ENCODE results near the gene CA7. TPM values are rescaled to one million over a fixed set of nuclear protein-coding genes. Genes with fewer than 3 reads are reported as not detected.

Gene CA7
- polyA plus RNA-seq, 1 donor from 2014 or later = not detected

GRCh38 chr16:66874079-66874775 lies 30.0 kb downstream of the CA7 start:
- Histone ChIP-seq H3K9me3 (ENCODE audit: low read length) (no peaks in the 10 kb centered on the region), H3F3A (ENCODE audit: insufficient read depth, low read length, poor library complexity, severe bottlenecking) (no peaks in the 10 kb centered on the region), H3K4me3 (ENCODE audit: low read length) (no peak overlapping the region), H4K20me1 (ENCODE audit: insufficient read depth) (no peaks in the 10 kb centered on the region), H2AFZ (ENCODE audit: low read depth, low read length) (no peak overlapping the region), H3K36me3 (ENCODE audit: insufficient read depth, low read length) (no peaks in the 10 kb centered on the region), H3K79me2 (replicated peaks; ENCODE audit: insufficient read depth, low read length) (no peaks in the 10 kb centered on the region), H3K9ac (ENCODE audit: low read length) (no peak overlapping the region), H3K27ac (ENCODE audit: low read length) (no peak overlapping the region), H3K9me2 (ENCODE audit: insufficient read depth, low read length) (no peaks in the 10 kb centered on the region), H3K27me3 (ENCODE audit: insufficient read depth, low read depth, low read length) (peaks cover 2% of the 10 kb centered on the region), H3K4me2 (ENCODE audit: low read length) (no peak overlapping the region)
- TF ChIP-seq POLR2AphosphoS5 (IDR thresholded peaks at IDR 0.05) (no peak), RAD21 (conservative IDR thresholded peaks at IDR 0.05) (no peak), SMC3 (conservative IDR thresholded peaks at IDR 0.05; ENCODE audit: poor library complexity) (no peak), MXI1 (conservative IDR thresholded peaks at IDR 0.05; ENCODE audit: poor library complexity, severe bottlenecking) (no peak), TAF1 (IDR thresholded peaks at IDR 0.05; ENCODE audit: low read depth) (no peak), EP300 (conservative IDR thresholded peaks at IDR 0.05; ENCODE audit: poor library complexity, severe bottlenecking) (no peak), EZH2 (IDR thresholded peaks at IDR 0.05; ENCODE audit: borderline replicate concordance, insufficient read depth, low read length, poor library complexity, severe bottlenecking) (no peak), REST (IDR thresholded peaks at IDR 0.05; ENCODE audit: borderline replicate concordance) (no peak)
- TF ChIP-seq, protein P1, sequence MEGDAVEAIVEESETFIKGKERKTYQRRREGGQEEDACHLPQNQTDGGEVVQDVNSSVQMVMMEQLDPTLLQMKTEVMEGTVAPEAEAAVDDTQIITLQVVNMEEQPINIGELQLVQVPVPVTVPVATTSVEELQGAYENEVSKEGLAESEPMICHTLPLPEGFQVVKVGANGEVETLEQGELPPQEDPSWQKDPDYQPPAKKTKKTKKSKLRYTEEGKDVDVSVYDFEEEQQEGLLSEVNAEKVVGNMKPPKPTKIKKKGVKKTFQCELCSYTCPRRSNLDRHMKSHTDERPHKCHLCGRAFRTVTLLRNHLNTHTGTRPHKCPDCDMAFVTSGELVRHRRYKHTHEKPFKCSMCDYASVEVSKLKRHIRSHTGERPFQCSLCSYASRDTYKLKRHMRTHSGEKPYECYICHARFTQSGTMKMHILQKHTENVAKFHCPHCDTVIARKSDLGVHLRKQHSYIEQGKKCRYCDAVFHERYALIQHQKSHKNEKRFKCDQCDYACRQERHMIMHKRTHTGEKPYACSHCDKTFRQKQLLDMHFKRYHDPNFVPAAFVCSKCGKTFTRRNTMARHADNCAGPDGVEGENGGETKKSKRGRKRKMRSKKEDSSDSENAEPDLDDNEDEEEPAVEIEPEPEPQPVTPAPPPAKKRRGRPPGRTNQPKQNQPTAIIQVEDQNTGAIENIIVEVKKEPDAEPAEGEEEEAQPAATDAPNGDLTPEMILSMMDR (IDR thresholded peaks at IDR 0.05; ENCODE audit: poor library complexity, severe bottlenecking) = no peak

DNA sequence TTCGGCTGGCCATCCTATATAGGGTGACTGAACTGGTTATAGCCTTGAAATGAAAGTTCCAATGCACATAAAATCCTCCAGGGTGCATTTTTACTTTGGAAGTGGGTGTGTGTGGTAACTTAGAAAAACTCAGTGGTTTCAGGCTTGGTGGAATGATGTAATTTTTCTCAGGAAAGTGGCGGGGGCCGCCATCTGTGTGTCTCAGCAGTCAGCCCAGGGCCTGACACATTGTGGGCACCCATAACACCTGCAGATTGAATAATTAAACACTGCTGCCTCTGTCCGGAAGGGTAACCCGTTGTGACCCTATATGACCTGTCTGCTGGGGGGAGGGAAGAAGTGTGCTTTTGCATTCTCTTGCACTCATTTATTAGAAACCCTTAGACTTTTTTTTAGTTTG lies 33.9 kb downstream of the CA7 start:
- Histone ChIP-seq H4K20me1 (ENCODE audit: insufficient read depth) (no peaks in the 10 kb centered on the region), H3K9me2 (ENCODE audit: insufficient read depth, low read length) (no peaks in the 10 kb centered on the region), H3K9me3 (ENCODE audit: low read length) (no peaks in the 10 kb centered on the region), H3K79me2 (replicated peaks; ENCODE audit: insufficient read depth, low read length) (no peaks in the 10 kb centered on the region), H3K4me3 (ENCODE audit: low read length) (no peak overlapping the region), H3K9ac (ENCODE audit: low read length) (no peak overlapping the region), H3F3A (ENCODE audit: insufficient read depth, low read length, poor library complexity, severe bottlenecking) (no peaks in the 10 kb centered on the region), H3K27me3 (ENCODE audit: insufficient read depth, low read depth, low read length) (no peaks in the 10 kb centered on the region), H3K27ac (ENCODE audit: low read length) (no peak overlapping the region), H2AFZ (ENCODE audit: low read depth, low read length) (no peak overlapping the region), H3K36me3 (ENCODE audit: insufficient read depth, low read length) (no peaks in the 10 kb centered on the region), H3K4me2 (ENCODE audit: low read length) (no peak overlapping the region)
- TF ChIP-seq EZH2 (IDR thresholded peaks at IDR 0.05; ENCODE audit: borderline replicate concordance, insufficient read depth, low read length, poor library complexity, severe bottlenecking) = no peak
